ENCODE measurements around the gene ARMC9. TPM values are rescaled to one million over a fixed set of nuclear protein-coding genes. Genes with fewer than 3 reads are reported as not detected.

The ARMC9 gene
- total and polyA plus RNA-seq, 2 donors (not counting 3 experiments of a cell fraction or from before 2014, with no cell fraction given): 16.4 to 24.2 TPM

DNA sequence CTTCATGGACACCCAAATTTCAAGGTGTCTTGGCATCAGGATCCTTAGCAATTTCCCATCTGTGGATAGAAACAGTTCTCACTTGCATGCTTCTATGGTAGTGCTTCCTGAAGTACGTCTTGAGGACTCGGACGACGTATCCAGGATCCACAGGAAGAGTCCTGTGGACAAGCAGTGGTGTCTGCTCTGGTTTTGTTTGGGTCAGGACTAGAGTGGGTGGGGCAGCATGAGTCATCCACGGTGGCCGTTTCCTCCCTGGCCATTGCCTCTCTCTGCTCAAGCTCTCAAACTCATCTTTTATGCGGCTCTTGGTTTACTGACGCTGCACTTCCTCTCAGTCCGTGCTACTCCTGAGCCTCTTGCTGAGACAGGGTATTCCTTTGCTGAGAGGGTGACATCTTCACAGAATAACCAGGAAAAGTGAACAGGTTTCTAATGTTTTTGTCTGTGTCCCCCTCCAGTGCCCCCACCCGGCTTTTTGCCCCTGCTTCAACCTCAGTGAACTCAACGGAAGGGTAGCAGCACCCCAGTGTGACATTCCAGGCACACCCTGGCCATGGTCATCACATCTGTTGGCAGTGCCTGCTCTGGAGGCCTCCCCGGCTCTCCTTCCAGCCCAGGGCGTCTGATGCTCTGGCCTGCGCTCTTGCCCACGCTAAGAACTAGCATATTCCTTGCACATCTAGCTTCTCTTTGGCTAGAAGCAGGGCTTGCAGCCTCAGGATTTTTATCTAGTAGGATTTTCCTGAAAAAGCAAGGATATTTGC lies 62.2 kb downstream of the ARMC9 start:
- Histone ChIP-seq H2AFZ (ENCODE audit: low read depth, low read length) (no peak overlapping the region), H3K4me2 (ENCODE audit: insufficient read depth, low read length) (no peak overlapping the region), H3K9me3 (replicated peaks; ENCODE audit: control insufficient read depth, insufficient read depth, low read length) (no peaks in the 10 kb centered on the region), H3K9me1 (replicated peaks; ENCODE audit: control insufficient read depth, extremely low read depth, insufficient read depth, low read length) (no peaks in the 10 kb centered on the region), H3K27ac (ENCODE audit: insufficient read depth, low read depth, low read length) (no peak overlapping the region), H4K20me1 (replicated peaks; ENCODE audit: control insufficient read depth, extremely low read depth, insufficient read depth, low read length) (no peaks in the 10 kb centered on the region), H3K36me3 (ENCODE audit: control insufficient read depth in 2 of 2, extremely low read depth in 1 of 2, insufficient read depth in 2 of 2, low read length in 2 of 2) (peaks cover 0 to 6% of the 10 kb centered on the region in 2 experiments), H3K4me3 (replicated peaks in 1 of 3; ENCODE audit: insufficient read depth in 1 of 3, low read depth in 1 of 3, low read length in 3 of 3) (no peak overlapping the region), H3K27me3 (ENCODE audit: control insufficient read depth in 2 of 2, insufficient read depth in 2 of 2, low read length in 2 of 2) (no peaks in the 10 kb centered on the region), H3K79me2 (ENCODE audit: control insufficient read depth, insufficient read depth, low read length) (no peaks in the 10 kb centered on the region), H3K9ac (replicated peaks; ENCODE audit: extremely low read depth, insufficient read depth, low read length) (no peak overlapping the region), H3K4me1 (ENCODE audit: control insufficient read depth, extremely low read depth, insufficient read depth, low read length) (no peaks in the 10 kb centered on the region)
- no TSS peak for BruUV-seq (replicated peaks)
- FAIRE-seq (peak; percentile 63), DNase-seq (ENCODE audit: low read depth, low spot score) (peak; percentile 6)
- dilution Hi-C loops (cut with MboI; ENCODE audit: extremely low pct_ligation_motif_present, low sequenced_read_pairs) (no loop called here), intact Hi-C loops (cut with micrococcal nuclease) (no loop called here)
- TF ChIP-seq JUN (IDR thresholded peaks at IDR 0.05; ENCODE audit: borderline replicate concordance, insufficient read depth, insufficient read length, low read depth) (no peak), POLR2A (IDR thresholded peaks at IDR 0.05; ENCODE audit: low read depth, low read length) (no peak), GATA2 (IDR thresholded peaks at IDR 0.05; ENCODE audit: insufficient read depth, insufficient read length, low read depth, low read length) (no peak), FOS (IDR thresholded peaks at IDR 0.05; ENCODE audit: borderline replicate concordance, insufficient read depth, low read length) (peak; percentile 5)
- TF ChIP-seq, protein P1, sequence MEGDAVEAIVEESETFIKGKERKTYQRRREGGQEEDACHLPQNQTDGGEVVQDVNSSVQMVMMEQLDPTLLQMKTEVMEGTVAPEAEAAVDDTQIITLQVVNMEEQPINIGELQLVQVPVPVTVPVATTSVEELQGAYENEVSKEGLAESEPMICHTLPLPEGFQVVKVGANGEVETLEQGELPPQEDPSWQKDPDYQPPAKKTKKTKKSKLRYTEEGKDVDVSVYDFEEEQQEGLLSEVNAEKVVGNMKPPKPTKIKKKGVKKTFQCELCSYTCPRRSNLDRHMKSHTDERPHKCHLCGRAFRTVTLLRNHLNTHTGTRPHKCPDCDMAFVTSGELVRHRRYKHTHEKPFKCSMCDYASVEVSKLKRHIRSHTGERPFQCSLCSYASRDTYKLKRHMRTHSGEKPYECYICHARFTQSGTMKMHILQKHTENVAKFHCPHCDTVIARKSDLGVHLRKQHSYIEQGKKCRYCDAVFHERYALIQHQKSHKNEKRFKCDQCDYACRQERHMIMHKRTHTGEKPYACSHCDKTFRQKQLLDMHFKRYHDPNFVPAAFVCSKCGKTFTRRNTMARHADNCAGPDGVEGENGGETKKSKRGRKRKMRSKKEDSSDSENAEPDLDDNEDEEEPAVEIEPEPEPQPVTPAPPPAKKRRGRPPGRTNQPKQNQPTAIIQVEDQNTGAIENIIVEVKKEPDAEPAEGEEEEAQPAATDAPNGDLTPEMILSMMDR (IDR thresholded peaks at IDR 0.05; ENCODE audit: extremely low read depth in 1 of 2, insufficient read depth in 1 of 2, low read depth in 1 of 2, low read length in 2 of 2): no peak
- ChIA-PET CTCF (no interaction called here), POLR2A (no interaction called here)

All from endothelial cell of umbilical vein (primary cell).